Lower lobe of right lung (tissue), 2 donors: ENCODE results near the gene MEP1B. TPM values are rescaled to one million over a fixed set of nuclear protein-coding genes. Genes with fewer than 3 reads are reported as not detected.

Experiments
- ATAC-seq, 2 donors: fragments of 200-7000 bp; cut with Tn5 transposase; one replicate each; pipeline ENCODE4 v1.9.1; 2020 to 2022; ENCODE audit warnings: mild to moderate bottlenecking in 2 of 2, moderate library complexity in 2 of 2
- DNase-seq: peaks from one replicate; pipeline ENCODE4 v3.0.0-alpha.2; 2020
- H3K27ac ChIP-seq: fragments of 200-600 bp; one replicate; pipeline ENCODE4 v1.8.0; 2022
- H3K27me3 ChIP-seq: fragments of 200-600 bp; one replicate; pipeline ENCODE4 v1.8.0; 2022; ENCODE audit warnings: low read depth
- H3K36me3 ChIP-seq: fragments of 200-600 bp; one replicate; pipeline ENCODE4 v1.8.0; 2022; ENCODE audit warnings: mild to moderate bottlenecking
- H3K4me1 ChIP-seq: fragments of 200-600 bp; one replicate; pipeline ENCODE4 v1.8.0; 2022
- H3K4me3 ChIP-seq: fragments of 200-600 bp; one replicate; pipeline ENCODE4 v1.8.0; 2022; ENCODE audit warnings: mild to moderate bottlenecking
- H3K9me3 ChIP-seq: fragments of 200-600 bp; one replicate; pipeline ENCODE4 v1.8.0; 2022
- intact Hi-C: fragments of 100-400 bp; cut with DNase I; formaldehyde crosslinking; loops from one replicate; pipeline ENCODE4 v1.11.0; 2022
- total RNA-seq: library from RNA; stranded (reverse); fragmentation: NEBNext Ultra II Directional; extraction: Animal tissue kit (Norgen Biotek cat#: 25700); gene quantifications from one replicate; pipeline ENCODE4 v1.2.1, GENCODE V29; 2021
- TF ChIP-seq, protein P1 (sequence below): fragments of 200-600 bp; IDR thresholded peaks from one replicate; pipeline ENCODE4 v1.8.0; 2022; ENCODE audit warnings: antibody characterized with exemption, mild to moderate bottlenecking
- donor health status: DM: no; HTN: yes; CAD: no; lungs with severe emphysema.

The MEP1B gene
- total RNA-seq, 1 donor from 2014 or later: not detected

DNA sequence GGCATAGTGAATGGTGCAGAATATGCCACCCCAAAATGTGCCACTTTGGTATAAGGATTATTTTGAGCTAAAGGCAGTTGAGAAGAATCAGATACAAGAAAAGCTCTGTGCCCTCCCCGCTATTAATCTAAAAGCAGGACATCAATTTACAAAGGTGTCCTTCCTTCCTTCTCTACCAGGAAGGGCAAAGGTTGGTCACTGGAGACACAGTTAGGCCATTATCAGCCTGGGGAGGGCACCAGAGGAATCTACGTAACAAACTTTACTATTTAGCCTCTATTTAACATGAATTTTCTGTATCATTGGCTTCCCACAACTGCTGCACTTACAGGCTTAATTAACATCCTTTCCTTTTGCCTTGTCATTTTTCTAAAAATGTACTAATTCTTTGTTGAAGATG lies 52.6 kb downstream of the MEP1B start:
- Histone ChIP-seq H3K27ac (no peak overlapping the region), H3K4me3 (no peak overlapping the region), H3K9me3 (no peaks in the 10 kb centered on the region), H3K4me1 (no peaks in the 10 kb centered on the region), H3K36me3 (no peaks in the 10 kb centered on the region), H3K27me3 (no peaks in the 10 kb centered on the region)
- DNase-seq (no peak), ATAC-seq (no peak)
- TF ChIP-seq, protein P1, sequence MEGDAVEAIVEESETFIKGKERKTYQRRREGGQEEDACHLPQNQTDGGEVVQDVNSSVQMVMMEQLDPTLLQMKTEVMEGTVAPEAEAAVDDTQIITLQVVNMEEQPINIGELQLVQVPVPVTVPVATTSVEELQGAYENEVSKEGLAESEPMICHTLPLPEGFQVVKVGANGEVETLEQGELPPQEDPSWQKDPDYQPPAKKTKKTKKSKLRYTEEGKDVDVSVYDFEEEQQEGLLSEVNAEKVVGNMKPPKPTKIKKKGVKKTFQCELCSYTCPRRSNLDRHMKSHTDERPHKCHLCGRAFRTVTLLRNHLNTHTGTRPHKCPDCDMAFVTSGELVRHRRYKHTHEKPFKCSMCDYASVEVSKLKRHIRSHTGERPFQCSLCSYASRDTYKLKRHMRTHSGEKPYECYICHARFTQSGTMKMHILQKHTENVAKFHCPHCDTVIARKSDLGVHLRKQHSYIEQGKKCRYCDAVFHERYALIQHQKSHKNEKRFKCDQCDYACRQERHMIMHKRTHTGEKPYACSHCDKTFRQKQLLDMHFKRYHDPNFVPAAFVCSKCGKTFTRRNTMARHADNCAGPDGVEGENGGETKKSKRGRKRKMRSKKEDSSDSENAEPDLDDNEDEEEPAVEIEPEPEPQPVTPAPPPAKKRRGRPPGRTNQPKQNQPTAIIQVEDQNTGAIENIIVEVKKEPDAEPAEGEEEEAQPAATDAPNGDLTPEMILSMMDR: no peak
- intact Hi-C loops: no loop called here

DNA sequence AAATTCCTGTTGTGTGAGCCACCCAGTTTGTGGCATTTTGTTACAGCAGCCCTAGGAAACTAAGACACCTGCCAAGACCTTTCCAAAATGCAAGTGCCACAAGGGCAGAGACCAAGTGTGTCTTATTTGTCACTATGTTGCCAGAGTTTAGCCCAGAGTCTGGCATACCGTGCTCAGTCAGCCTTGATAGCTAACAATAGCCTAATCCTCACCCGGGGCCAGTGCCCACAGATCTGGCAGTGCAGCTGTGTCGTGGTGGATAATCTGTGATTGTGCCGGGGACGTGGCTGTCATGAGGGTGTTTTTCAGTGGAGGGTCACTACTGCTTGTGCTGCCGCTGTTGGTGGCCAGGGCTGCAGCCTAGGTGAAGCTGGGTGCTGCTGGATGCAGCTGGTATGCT lies 53.5 kb downstream of the MEP1B start:
- Histone ChIP-seq H3K27ac (no peak overlapping the region), H3K4me3 (no peak overlapping the region), H3K4me1 (no peaks in the 10 kb centered on the region), H3K9me3 (no peaks in the 10 kb centered on the region), H3K36me3 (no peaks in the 10 kb centered on the region), H3K27me3 (no peaks in the 10 kb centered on the region)
- TF ChIP-seq, protein P1: no peak
- ATAC-seq (no peak), DNase-seq (no peak)
- intact Hi-C loops: no loop called here

DNA sequence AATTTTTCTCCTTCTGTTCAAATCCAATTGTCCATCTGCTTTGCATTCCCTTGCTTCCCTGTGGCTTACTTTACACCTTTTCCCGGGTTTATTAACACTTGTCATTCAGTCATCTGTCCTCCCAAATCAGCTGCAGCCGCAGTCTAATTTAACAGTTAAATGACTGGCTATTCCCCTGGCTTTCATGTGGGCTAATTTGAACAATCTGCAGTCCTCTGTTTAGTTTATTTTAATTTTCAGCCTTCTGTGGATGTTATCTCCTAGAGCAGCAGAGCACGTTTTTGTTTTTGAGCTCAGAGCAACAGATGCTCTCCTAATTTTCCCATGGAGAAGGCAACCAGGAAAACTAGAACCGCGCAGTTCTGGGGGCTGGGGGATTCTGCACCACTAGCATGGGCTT lies 55.0 kb downstream of the MEP1B start:
- H3K27me3 ChIP-seq: no peaks in the 10 kb centered on the region
- no peaks in the 10 kb centered on the region for H3K9me3 ChIP-seq
- no peak for DNase-seq
- TF ChIP-seq, protein P1: no peak
- no peaks in the 10 kb centered on the region for H3K36me3 ChIP-seq
- H3K27ac ChIP-seq: no peak overlapping the region
- intact Hi-C loops: no loop called here
- no peak for ATAC-seq
- H3K4me3 ChIP-seq: no peak overlapping the region
- H3K4me1 ChIP-seq: no peaks in the 10 kb centered on the region

DNA sequence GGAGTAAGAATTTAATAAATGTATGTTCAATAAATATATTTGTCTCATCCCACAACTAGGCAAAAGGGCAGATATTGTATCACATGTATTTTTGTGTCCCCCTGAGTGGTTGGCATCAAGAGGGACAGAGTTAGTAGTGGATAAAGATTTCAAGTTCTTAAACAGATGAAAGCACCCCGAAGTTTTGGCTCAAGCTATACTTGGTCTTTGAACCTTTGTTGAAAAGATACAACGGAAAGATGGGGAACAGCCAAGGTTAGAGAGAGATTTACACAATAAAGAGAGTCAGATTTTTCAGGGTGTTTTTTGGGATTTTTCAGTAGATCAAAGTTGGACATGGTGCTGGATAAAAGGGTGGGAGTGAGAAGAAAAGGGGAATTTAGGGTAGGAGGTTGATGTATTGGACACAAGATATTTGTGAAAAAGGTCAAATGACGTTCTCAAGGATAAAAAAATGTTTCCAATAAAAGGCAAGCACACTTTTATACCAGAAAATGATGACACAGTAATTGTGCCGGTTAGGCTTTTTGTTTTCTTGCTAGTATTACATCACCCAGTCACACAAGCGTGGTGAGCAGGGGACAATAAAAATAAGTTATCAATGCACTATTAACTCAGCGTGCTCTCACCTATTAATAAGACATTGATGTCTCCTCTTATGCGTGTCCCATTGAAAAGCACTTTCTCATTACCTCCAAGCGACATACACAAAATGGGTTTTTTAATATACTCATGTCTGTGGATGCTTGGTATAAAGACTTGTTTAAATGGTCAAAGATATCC lies 59.5 kb downstream of the MEP1B start:
- Histone ChIP-seq H3K4me1 (no peaks in the 10 kb centered on the region), H3K27ac (no peak overlapping the region), H3K27me3 (no peaks in the 10 kb centered on the region), H3K4me3 (no peak overlapping the region), H3K9me3 (no peaks in the 10 kb centered on the region), H3K36me3 (no peaks in the 10 kb centered on the region)
- TF ChIP-seq, protein P1: no peak
- no peak for ATAC-seq
- intact Hi-C loops: no loop called here
- DNase-seq: no peak

DNA sequence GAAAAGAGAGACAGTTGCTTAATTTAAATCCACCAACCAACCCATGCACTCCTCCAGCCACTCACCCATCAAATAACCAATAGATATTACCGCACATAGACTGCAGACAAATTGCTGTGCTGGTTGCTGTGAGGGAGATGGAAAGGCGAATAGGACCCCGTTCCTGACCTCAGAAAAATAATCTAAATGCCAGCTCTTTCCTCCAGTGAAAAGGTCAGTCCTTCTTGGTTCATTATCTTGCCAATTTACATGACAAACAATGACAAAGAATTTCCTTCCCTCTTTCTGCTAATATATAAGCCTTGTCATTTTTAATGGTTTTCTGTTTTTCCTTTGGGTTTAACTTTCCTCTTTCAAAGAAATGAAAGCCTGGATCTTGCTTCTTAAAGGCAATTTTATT lies 61.6 kb downstream of the MEP1B start:
- no peak overlapping the region for H3K4me3 ChIP-seq
- H3K27me3 ChIP-seq: no peaks in the 10 kb centered on the region
- no peaks in the 10 kb centered on the region for H3K36me3 ChIP-seq
- H3K27ac ChIP-seq: no peak overlapping the region
- no peaks in the 10 kb centered on the region for H3K4me1 ChIP-seq
- no peaks in the 10 kb centered on the region for H3K9me3 ChIP-seq
- ATAC-seq: no peak
- DNase-seq: no peak
- intact Hi-C loops: no loop called here
- TF ChIP-seq, protein P1: no peak
